ENCODE data around the gene GGTLC2. TPM values are rescaled to one million over a fixed set of nuclear protein-coding genes. Genes with fewer than 3 reads are reported as not detected.
"Not testable (repeated sequence)": the region's sequence is repeated elsewhere in the genome, so short reads cannot be mapped to it uniquely, and the experiment has no call there.

GGTLC2 gene
- total RNA-seq, result not detected
- polyA plus RNA-seq, result 0.07 TPM
- long read RNA-seq, donor 1, result 0 reads
- long read RNA-seq, donor 2, result 0 reads
- long read RNA-seq, donor 3, result 0 reads
- long read RNA-seq, donor 4, result 0 reads
- long read RNA-seq, donor 5, result 0 reads
- long read RNA-seq, donor 6, result 0 reads
- long read RNA-seq, donor 7, result 0 reads
- long read RNA-seq, donor 8, result 0 reads
- long read RNA-seq, donor 9, result 0 reads
- long read RNA-seq, donor 10, result 0 reads

DNA sequence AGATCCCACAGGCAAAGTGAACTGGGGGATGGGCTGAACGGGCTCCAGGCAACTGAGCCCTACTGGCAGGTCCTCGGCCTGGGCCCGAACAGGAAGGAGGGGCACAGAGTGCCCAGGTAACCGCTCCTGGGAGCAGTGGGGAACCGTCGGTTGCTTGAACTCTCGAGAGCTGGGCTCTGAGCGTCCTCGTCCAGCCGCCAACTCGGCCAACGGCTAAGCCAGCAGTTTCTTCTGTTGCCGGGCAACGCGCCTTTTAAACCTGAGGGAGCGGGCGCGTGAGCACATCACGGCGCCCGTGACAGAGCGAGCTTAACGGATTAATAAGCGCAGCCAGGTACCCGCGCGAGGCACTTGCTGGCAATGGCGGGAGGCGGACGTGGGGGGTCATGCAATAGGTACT, at the start of gene GGTLC2:
Gene GGTLC2 (plus strand): TSS at position 301 of the 400 bp plus-strand sequence. CDS start 1,732 bp downstream, outside the sequence.
- WGBS, result no CpG with 5 or more reads among the region's 30 CpGs
- H3K4me1 ChIP-seq (ENCODE audit: control insufficient read depth in 2 of 2, insufficient read depth in 2 of 2, low read length in 2 of 2); DNase-seq (ENCODE audit: low read depth in 6 of 9, low spot score in 9 of 9); H3K27ac ChIP-seq (ENCODE audit: low read depth in 1 of 2, low read length in 1 of 2); H3K4me3 ChIP-seq (ENCODE audit: low read length in 2 of 2); H3K9me3 ChIP-seq (ENCODE audit: control insufficient read depth in 2 of 2, insufficient read depth in 1 of 2, low read length in 1 of 2); H3K27me3 ChIP-seq (ENCODE audit: control insufficient read depth in 2 of 2, insufficient read depth in 1 of 2, low read length in 1 of 2); H3K36me3 ChIP-seq (ENCODE audit: control insufficient read depth in 2 of 2, insufficient read depth in 2 of 2, low read length in 1 of 2): not testable (repeated sequence)

DNA sequence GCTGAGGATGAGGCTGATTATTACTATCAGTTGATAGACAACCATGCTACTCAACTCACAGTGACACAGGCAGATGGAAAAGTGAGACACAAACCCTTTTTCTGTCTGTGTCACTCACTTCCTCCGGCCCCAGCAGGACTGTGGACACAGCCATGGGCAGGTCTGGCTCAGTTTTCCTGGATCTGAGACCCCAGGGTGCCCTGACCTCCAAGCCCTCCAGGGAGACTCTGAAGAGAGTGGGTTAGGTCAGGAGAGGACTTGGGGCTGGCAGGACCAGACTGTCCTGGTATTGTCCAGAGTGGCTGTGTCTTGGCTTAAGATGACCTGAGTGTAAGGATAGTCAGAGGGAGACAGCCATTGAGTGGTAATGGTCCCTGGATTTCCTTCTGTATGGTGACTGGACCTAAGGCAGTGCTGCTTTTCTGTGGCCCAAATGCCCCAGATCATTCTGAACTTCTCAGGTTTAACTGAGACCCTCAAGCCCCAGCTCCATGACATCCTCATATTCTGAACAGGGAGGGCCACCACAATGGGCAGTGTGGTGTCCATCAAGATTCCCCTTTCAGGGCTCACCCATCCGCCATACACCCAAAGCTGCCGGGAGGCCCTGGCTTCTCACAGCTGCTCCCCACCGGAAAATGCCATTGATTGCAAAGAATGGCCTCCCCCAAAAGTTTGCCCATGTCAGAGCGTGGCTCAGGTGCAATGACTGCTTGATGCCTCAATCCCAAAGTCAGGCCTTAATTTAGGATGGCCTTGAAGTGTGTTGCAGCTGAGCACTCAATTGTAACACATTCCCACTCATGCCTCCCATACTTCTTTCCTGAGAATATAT, 49.2 kb upstream of the GGTLC2 start:
- no peak overlapping the region for H3K27ac ChIP-seq (ENCODE audit: low read depth in 1 of 2, low read length in 1 of 2)
- 97% methylated on average over 5 of the region's 5 CpGs for WGBS
- H3K4me3 ChIP-seq (ENCODE audit: low read length in 2 of 2), result no peak overlapping the region
- no peaks in the 10 kb centered on the region for H3K9me3 ChIP-seq (ENCODE audit: control insufficient read depth in 2 of 2, insufficient read depth in 1 of 2, low read length in 1 of 2)
- H3K36me3 ChIP-seq (ENCODE audit: control insufficient read depth in 2 of 2, insufficient read depth in 2 of 2, low read length in 1 of 2), result no peaks in the 10 kb centered on the region
- H3K4me1 ChIP-seq (ENCODE audit: control insufficient read depth in 2 of 2, insufficient read depth in 2 of 2, low read length in 2 of 2), result no peaks in the 10 kb centered on the region
- DNase-seq (ENCODE audit: low read depth in 6 of 9, low spot score in 9 of 9), result no peak
- H3K27me3 ChIP-seq (ENCODE audit: control insufficient read depth in 2 of 2, insufficient read depth in 1 of 2, low read length in 1 of 2), result peaks cover 0 to 3% of the 10 kb centered on the region in 2 donors

DNA sequence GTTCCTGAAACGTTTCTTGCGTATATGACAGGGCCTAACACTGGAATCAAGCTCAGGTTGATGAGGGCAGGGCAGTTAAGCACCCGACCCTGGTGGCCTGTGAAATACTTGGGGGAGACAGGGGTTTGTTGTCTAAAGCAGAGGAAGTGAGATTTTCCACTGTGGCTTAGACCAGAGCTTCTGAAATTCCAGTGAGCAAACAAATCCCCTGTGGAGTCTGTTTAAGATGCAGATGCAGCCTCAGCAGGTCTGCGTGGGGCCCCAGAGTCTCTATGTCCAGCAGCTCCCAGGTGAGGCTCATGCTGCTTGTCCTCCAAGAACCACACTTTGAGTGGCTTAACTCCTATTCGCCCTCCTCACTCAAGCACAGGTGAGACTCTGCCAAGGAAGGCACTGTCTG, 46.3 kb upstream of the GGTLC2 start:
- H3K27ac ChIP-seq (ENCODE audit: low read depth in 1 of 2, low read length in 1 of 2), result no peak overlapping the region
- DNase-seq (ENCODE audit: low read depth in 6 of 9, low spot score in 9 of 9), result no peak
- H3K27me3 ChIP-seq (ENCODE audit: control insufficient read depth in 2 of 2, insufficient read depth in 1 of 2, low read length in 1 of 2), result no peaks in the 10 kb centered on the region
- H3K9me3 ChIP-seq (ENCODE audit: control insufficient read depth in 2 of 2, insufficient read depth in 1 of 2, low read length in 1 of 2), result no peaks in the 10 kb centered on the region
- WGBS, result 79% methylated on average over 5 of the region's 5 CpGs
- H3K4me1 ChIP-seq (ENCODE audit: control insufficient read depth in 2 of 2, insufficient read depth in 2 of 2, low read length in 2 of 2), result no peaks in the 10 kb centered on the region
- H3K36me3 ChIP-seq (ENCODE audit: control insufficient read depth in 2 of 2, insufficient read depth in 2 of 2, low read length in 1 of 2), result no peaks in the 10 kb centered on the region
- H3K4me3 ChIP-seq (ENCODE audit: low read length in 2 of 2), result no peak overlapping the region

DNA sequence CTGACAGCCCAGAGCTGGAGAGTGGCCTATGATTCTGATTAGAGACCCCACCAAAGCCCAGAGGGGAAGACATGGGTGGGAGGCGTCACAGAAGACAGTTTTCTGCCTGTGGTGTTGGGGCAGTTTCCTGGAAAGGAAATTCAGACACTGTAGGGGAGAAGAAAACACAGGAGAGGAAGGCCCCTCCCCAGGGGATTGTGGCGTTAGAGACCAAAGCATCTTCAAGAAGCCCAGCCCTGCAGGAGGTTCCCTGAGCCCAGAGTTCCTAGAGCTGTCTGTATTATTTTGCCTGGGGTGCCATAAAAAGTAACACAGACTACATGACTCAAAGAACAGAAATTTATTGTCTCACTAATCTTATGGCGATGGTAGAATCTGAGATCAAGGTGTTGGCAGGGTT, 45.2 kb upstream of the GGTLC2 start:
- no peaks in the 10 kb centered on the region for H3K4me1 ChIP-seq (ENCODE audit: control insufficient read depth in 2 of 2, insufficient read depth in 2 of 2, low read length in 2 of 2)
- H3K27ac ChIP-seq (ENCODE audit: low read depth in 1 of 2, low read length in 1 of 2), result no peak overlapping the region
- no peak overlapping the region for H3K4me3 ChIP-seq (ENCODE audit: low read length in 2 of 2)
- H3K27me3 ChIP-seq (ENCODE audit: control insufficient read depth in 2 of 2, insufficient read depth in 1 of 2, low read length in 1 of 2), result no peaks in the 10 kb centered on the region
- H3K36me3 ChIP-seq (ENCODE audit: control insufficient read depth in 2 of 2, insufficient read depth in 2 of 2, low read length in 1 of 2), result no peaks in the 10 kb centered on the region
- DNase-seq (ENCODE audit: low read depth in 6 of 9, low spot score in 9 of 9), result no peak
- no peaks in the 10 kb centered on the region for H3K9me3 ChIP-seq (ENCODE audit: control insufficient read depth in 2 of 2, insufficient read depth in 1 of 2, low read length in 1 of 2)
- 72% methylated on average over 3 of the region's 3 CpGs for WGBS

DNA sequence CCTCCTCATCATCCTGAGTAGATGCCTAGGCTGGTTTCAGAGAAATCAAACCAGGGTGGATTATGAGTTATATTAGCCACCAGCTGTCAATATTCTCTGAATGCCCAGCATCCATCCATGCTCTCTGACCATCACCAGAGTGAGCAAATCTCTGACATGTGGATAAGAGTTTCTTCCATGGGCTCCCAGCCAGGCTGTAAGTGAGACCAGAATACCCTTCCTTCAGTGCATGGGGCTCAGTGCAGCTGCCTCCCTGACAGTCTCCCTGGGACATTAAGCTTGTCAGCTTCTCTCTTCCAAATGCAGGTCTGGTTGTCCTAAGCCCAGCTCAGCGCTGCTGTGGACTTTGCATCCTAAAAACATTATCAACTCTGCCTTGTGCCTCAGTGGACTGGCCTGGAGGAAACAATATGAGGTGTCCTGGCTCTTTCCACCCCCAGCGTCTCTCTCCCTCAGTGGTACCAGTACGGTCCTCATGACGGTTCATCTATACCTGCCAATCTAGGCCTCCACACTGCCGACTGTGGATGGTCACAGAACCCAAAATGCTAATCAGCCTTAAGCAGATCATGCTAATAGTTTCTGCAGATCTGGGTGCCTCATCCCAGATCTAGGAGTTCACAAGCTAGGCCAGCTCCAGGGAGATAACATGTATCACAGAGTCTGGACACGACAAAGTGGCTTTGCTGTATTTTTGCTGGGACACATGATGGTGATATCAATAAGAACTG, 43.7 kb upstream of the GGTLC2 start:
- Histone ChIP-seq H3K9me3 (ENCODE audit: control insufficient read depth in 2 of 2, insufficient read depth in 1 of 2, low read length in 1 of 2) (no peaks in the 10 kb centered on the region), H3K27me3 (ENCODE audit: control insufficient read depth in 2 of 2, insufficient read depth in 1 of 2, low read length in 1 of 2) (no peaks in the 10 kb centered on the region), H3K36me3 (ENCODE audit: control insufficient read depth in 2 of 2, insufficient read depth in 2 of 2, low read length in 1 of 2) (no peaks in the 10 kb centered on the region), H3K27ac (ENCODE audit: low read depth in 1 of 2, low read length in 1 of 2) (no peak overlapping the region), H3K4me1 (ENCODE audit: control insufficient read depth in 2 of 2, insufficient read depth in 2 of 2, low read length in 2 of 2) (no peaks in the 10 kb centered on the region), H3K4me3 (ENCODE audit: low read length in 2 of 2) (no peak overlapping the region)
- DNase-seq (ENCODE audit: low read depth in 6 of 9, low spot score in 9 of 9), result no peak
- WGBS, result 97% methylated on average over 6 of the region's 6 CpGs

DNA sequence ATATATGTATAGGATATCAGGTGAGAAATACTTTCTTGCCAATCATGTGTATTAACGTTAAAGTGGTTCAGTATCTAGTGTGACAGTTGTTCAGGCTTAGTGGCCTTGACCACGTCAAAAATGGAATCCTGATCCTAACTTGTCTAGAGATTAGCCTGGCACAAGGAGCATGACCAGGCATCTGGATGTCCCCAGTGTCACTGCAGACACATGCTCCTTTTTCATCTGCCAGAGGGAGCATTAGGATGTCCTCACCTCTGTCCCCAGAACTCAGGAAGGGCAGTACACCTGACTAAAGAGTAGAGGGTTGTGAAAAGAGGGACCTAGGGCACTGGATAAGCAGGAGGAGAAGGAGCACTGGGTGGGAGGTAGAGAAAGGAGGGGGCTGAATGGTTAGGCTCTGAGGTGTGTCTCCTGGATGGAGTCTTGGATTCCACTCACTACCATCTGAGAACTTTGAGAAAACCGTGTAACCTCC, 40.9 kb upstream of the GGTLC2 start:
- Histone ChIP-seq H3K4me1 (ENCODE audit: control insufficient read depth in 2 of 2, insufficient read depth in 2 of 2, low read length in 2 of 2) (no peaks in the 10 kb centered on the region), H3K9me3 (ENCODE audit: control insufficient read depth in 2 of 2, insufficient read depth in 1 of 2, low read length in 1 of 2) (no peaks in the 10 kb centered on the region), H3K27me3 (ENCODE audit: control insufficient read depth in 2 of 2, insufficient read depth in 1 of 2, low read length in 1 of 2) (no peaks in the 10 kb centered on the region), H3K4me3 (ENCODE audit: low read length in 2 of 2) (no peak overlapping the region), H3K27ac (ENCODE audit: low read depth in 1 of 2, low read length in 1 of 2) (no peak overlapping the region), H3K36me3 (ENCODE audit: control insufficient read depth in 2 of 2, insufficient read depth in 2 of 2, low read length in 1 of 2) (no peaks in the 10 kb centered on the region)
- DNase-seq (ENCODE audit: low read depth in 6 of 9, low spot score in 9 of 9), result no peak
- WGBS, result 92% methylated on average over 3 of the region's 3 CpGs

DNA sequence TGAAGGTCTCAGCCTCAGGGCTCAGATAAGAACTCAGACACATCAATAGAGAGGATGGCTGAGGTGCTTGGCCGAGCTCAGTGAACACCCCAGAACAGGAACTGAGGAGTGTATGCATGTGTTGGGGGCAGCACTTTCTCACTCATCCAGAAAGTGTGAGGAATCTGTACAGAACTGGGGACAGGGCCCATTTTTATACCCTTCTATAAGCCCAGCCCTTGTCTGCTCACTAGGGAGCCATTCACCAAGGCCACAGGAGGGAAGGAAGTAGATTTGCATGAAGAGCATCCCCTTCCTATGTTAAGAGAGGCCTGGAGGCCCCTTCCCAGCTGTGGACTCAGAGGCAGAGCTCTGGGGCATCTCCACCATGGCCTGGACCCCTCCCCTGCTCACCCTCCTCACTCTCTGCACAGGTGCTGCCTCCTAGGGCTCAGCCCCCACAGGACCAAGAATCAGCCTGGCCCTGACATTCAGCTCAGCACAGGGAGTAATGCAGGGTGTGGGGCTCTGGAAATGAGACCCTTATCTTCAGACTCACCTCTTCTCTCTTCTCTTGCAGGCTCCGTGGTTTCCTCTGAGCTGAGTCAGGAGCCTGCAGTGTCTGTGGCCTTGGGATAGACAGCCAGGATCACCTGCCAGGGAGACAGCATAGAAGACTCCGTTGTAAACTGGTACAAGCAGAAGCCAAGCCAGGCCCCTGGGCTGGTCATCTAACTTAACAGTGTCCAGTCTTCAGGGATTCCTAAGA, 39.9 kb upstream of the GGTLC2 start:
- Histone ChIP-seq H3K27me3 (ENCODE audit: control insufficient read depth in 2 of 2, insufficient read depth in 1 of 2, low read length in 1 of 2) (no peaks in the 10 kb centered on the region), H3K4me3 (ENCODE audit: low read length in 2 of 2) (no peak overlapping the region), H3K36me3 (ENCODE audit: control insufficient read depth in 2 of 2, insufficient read depth in 2 of 2, low read length in 1 of 2) (no peaks in the 10 kb centered on the region), H3K9me3 (ENCODE audit: control insufficient read depth in 2 of 2, insufficient read depth in 1 of 2, low read length in 1 of 2) (no peaks in the 10 kb centered on the region), H3K4me1 (ENCODE audit: control insufficient read depth in 2 of 2, insufficient read depth in 2 of 2, low read length in 2 of 2) (no peaks in the 10 kb centered on the region), H3K27ac (ENCODE audit: low read depth in 1 of 2, low read length in 1 of 2) (no peak overlapping the region)
- no peak for DNase-seq (ENCODE audit: low read depth in 6 of 9, low spot score in 9 of 9)
- 87% methylated on average over 3 of the region's 3 CpGs for WGBS

DNA sequence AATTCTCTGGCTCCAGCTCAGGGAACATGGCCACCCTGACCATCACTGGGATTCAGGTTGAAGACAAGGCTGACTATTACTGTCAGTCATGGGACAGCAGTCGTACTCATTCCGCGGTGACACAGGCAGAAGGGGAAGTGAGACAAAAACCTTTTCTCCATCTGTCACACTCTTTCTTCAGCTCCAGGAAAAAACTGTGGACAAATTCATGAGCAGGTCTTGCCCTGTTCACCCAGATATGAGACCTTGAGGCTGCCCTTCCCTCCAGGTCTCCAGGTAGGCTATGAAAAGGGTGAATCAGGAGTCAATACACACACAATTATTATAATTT, 39.4 kb upstream of the GGTLC2 start:
- Histone ChIP-seq H3K4me3 (ENCODE audit: low read length in 2 of 2) (no peak overlapping the region), H3K27me3 (ENCODE audit: control insufficient read depth in 2 of 2, insufficient read depth in 1 of 2, low read length in 1 of 2) (no peaks in the 10 kb centered on the region), H3K9me3 (ENCODE audit: control insufficient read depth in 2 of 2, insufficient read depth in 1 of 2, low read length in 1 of 2) (no peaks in the 10 kb centered on the region), H3K4me1 (ENCODE audit: control insufficient read depth in 2 of 2, insufficient read depth in 2 of 2, low read length in 2 of 2) (no peaks in the 10 kb centered on the region), H3K36me3 (ENCODE audit: control insufficient read depth in 2 of 2, insufficient read depth in 2 of 2, low read length in 1 of 2) (no peaks in the 10 kb centered on the region), H3K27ac (ENCODE audit: low read depth in 1 of 2, low read length in 1 of 2) (no peak overlapping the region)
- WGBS, result 64% methylated on average over 3 of the region's 3 CpGs
- DNase-seq (ENCODE audit: low read depth in 6 of 9, low spot score in 9 of 9), result no peak
